ENCODE data around the gene SASH1. TPM values are rescaled to one million over a fixed set of nuclear protein-coding genes. Genes with fewer than 3 reads are reported as not detected.

SASH1 gene
- total RNA-seq, 1 experiment from 2014 or later: 9.8 TPM

- intact Hi-C loops (cut with micrococcal nuclease): no loop called here
- H3K27ac ChIP-seq (ENCODE audit: low read length): no peak overlapping the region
- no TSS peak for BruUV-seq (replicated peaks)
- no peak for TF ChIP-seq EZH2 (IDR thresholded peaks at IDR 0.05; ENCODE audit: low read length, unreplicated experiment)
- TF ChIP-seq CTCF (conservative IDR thresholded peaks at IDR 0.05; ENCODE audit: low read depth, low read length): no peak
- H3K4me2 ChIP-seq (ENCODE audit: low read length): no peak overlapping the region
- CTCF ChIA-PET: no interaction called here
- POLR2A ChIA-PET (ENCODE audit: unreplicated experiment): no interaction called here
- no peak overlapping the region for H3K4me3 ChIP-seq (ENCODE audit: low read length)
- H3K4me1 ChIP-seq (ENCODE audit: insufficient read depth, low read length): no peaks in the 10 kb centered on the region
- no peaks in the 10 kb centered on the region for H3F3A ChIP-seq (ENCODE audit: low read length, unreplicated experiment)
- H3K79me2 ChIP-seq (ENCODE audit: low read length): no peaks in the 10 kb centered on the region
- ATAC-seq (no peak), DNase-seq (no peak)
- H4K20me1 ChIP-seq (ENCODE audit: low read length): no peaks in the 10 kb centered on the region
- H3K9ac ChIP-seq (ENCODE audit: low read length): no peak overlapping the region
- no peaks in the 10 kb centered on the region for H3K27me3 ChIP-seq (ENCODE audit: low read length)
- no peaks in the 10 kb centered on the region for H3K9me3 ChIP-seq (ENCODE audit: low read length)
- no peaks in the 10 kb centered on the region for H3K9me2 ChIP-seq (replicated peaks; ENCODE audit: low read length)
- no peak overlapping the region for H2AFZ ChIP-seq (ENCODE audit: low read length)
- no peaks in the 10 kb centered on the region for H3K36me3 ChIP-seq (ENCODE audit: low read depth, low read length)
These were observed 207.9 kb downstream of the SASH1 start for GRCh38 chr6:148550569-148550968.

- no peak overlapping the region for H3K9ac ChIP-seq (ENCODE audit: low read length)
- H3K4me2 ChIP-seq (ENCODE audit: low read length): no peak overlapping the region
- POLR2A ChIA-PET (ENCODE audit: unreplicated experiment): no interaction called here
- intact Hi-C loops (cut with micrococcal nuclease): no loop called here
- no peaks in the 10 kb centered on the region for H3F3A ChIP-seq (ENCODE audit: low read length, unreplicated experiment)
- no peak overlapping the region for H3K27ac ChIP-seq (ENCODE audit: low read length)
- ATAC-seq: no peak
- no peak for DNase-seq
- H3K36me3 ChIP-seq (ENCODE audit: low read depth, low read length): no peaks in the 10 kb centered on the region
- no peaks in the 10 kb centered on the region for H3K79me2 ChIP-seq (ENCODE audit: low read length)
- H3K9me3 ChIP-seq (ENCODE audit: low read length): no peaks in the 10 kb centered on the region
- no peak overlapping the region for H2AFZ ChIP-seq (ENCODE audit: low read length)
- TF ChIP-seq EZH2phosphoT487 (IDR thresholded peaks at IDR 0.05; ENCODE audit: borderline replicate concordance, low read length): no peak
- no peak for TF ChIP-seq EZH2 (IDR thresholded peaks at IDR 0.05; ENCODE audit: low read length, unreplicated experiment)
- TF ChIP-seq CTCF (conservative IDR thresholded peaks at IDR 0.05; ENCODE audit: low read depth, low read length): no peak
- H3K4me3 ChIP-seq (ENCODE audit: low read length): no peak overlapping the region
- H3K4me1 ChIP-seq (ENCODE audit: insufficient read depth, low read length): no peaks in the 10 kb centered on the region
- no TSS peak for BruUV-seq (replicated peaks)
- no peaks in the 10 kb centered on the region for H3K27me3 ChIP-seq (ENCODE audit: low read length)
- CTCF ChIA-PET: no interaction called here
- no peaks in the 10 kb centered on the region for H3K9me2 ChIP-seq (replicated peaks; ENCODE audit: low read length)
- no peaks in the 10 kb centered on the region for H4K20me1 ChIP-seq (ENCODE audit: low read length)
These were observed 208.6 kb downstream of the SASH1 start for GRCh38 chr6:148551226-148551625.

GRCh38 chr6:148556410-148556809 lies 213.8 kb downstream of the SASH1 start:
- H4K20me1 ChIP-seq (ENCODE audit: low read length): no peaks in the 10 kb centered on the region
- H3K36me3 ChIP-seq (ENCODE audit: low read depth, low read length): no peaks in the 10 kb centered on the region
- no peaks in the 10 kb centered on the region for H3K79me2 ChIP-seq (ENCODE audit: low read length)
- no TSS peak for BruUV-seq (replicated peaks)
- H3K27me3 ChIP-seq (ENCODE audit: low read length): no peaks in the 10 kb centered on the region
- H3K27ac ChIP-seq (ENCODE audit: low read length): no peak overlapping the region
- H3F3A ChIP-seq (ENCODE audit: low read length, unreplicated experiment): no peaks in the 10 kb centered on the region
- CTCF ChIA-PET: no interaction called here
- intact Hi-C loops (cut with micrococcal nuclease): no loop called here
- peaks cover 4% of the 10 kb centered on the region; the same call in 1 of the 2 replicates for H3K4me1 ChIP-seq (ENCODE audit: insufficient read depth, low read length)
- POLR2A ChIA-PET (ENCODE audit: unreplicated experiment): no interaction called here
- DNase-seq (no peak), ATAC-seq (no peak)
- H3K9ac ChIP-seq (ENCODE audit: low read length): no peak overlapping the region
- TF ChIP-seq EZH2phosphoT487 (IDR thresholded peaks at IDR 0.05; ENCODE audit: borderline replicate concordance, low read length) (no peak), CTCF (conservative IDR thresholded peaks at IDR 0.05; ENCODE audit: low read depth, low read length) (no peak), EZH2 (IDR thresholded peaks at IDR 0.05; ENCODE audit: low read length, unreplicated experiment) (no peak)
- H3K9me2 ChIP-seq (replicated peaks; ENCODE audit: low read length): no peaks in the 10 kb centered on the region
- no peak overlapping the region for H2AFZ ChIP-seq (ENCODE audit: low read length)
- H3K9me3 ChIP-seq (ENCODE audit: low read length): no peaks in the 10 kb centered on the region
- H3K4me3 ChIP-seq (ENCODE audit: low read length): no peak overlapping the region
- no peak overlapping the region for H3K4me2 ChIP-seq (ENCODE audit: low read length)

Measured in PC-3 (cell line).